MCF 10A (cell line): ENCODE results near the gene CSN1S1. TPM values are rescaled to one million over a fixed set of nuclear protein-coding genes. Genes with fewer than 3 reads are reported as not detected.
A peak's percentile ranks its signal among the peaks of the same experiment; 100 is the strongest.

Experiments used
- BruUV-seq: library from RNA; stranded (reverse); fragments of 400-500 nt; replicated peaks from 2 replicates; lab custom pipeline; 2021; lab: Mats Ljungman, UMichigan
- CTCF ChIA-PET: fragments of 300-600 bp; sonication (Branson Sonifier 250); formaldehyde crosslinking; extraction: SDS; loops from one replicate; lab custom pipeline; 2021; ENCODE audit warnings: antibody characterized with exemption, inconsistent platforms; lab: Yijun Ruan, JAX
- POLR2A ChIA-PET: fragments of 300-600, 350-650 bp; sonication (Branson Sonifier 250); formaldehyde crosslinking; extraction: SDS; loops from one replicate; lab custom pipeline; 2020; ENCODE audit warnings: antibody characterized with exemption, inconsistent platforms; lab: Yijun Ruan, JAX
- DNase-seq: peaks from one replicate; pipeline ENCODE4 v3.0.0-alpha.2; 2018; ENCODE audit not compliant: unreplicated experiment
- H3K27ac Mint-ChIP-seq: one replicate; pipeline ENCODE4 v1.8.0; 2022; ENCODE audit warnings: mild to moderate bottlenecking, low read depth, mixed read lengths; ENCODE audit not compliant: unreplicated experiment
- H3K27me3 Mint-ChIP-seq: one replicate; pipeline ENCODE4 v1.8.0; 2022; ENCODE audit warnings: mixed read lengths; ENCODE audit not compliant: insufficient read depth, unreplicated experiment
- H3K36me3 Mint-ChIP-seq: one replicate; pipeline ENCODE4 v1.8.0; 2022; ENCODE audit warnings: mild to moderate bottlenecking, moderate library complexity, mixed read lengths; ENCODE audit not compliant: insufficient read depth, unreplicated experiment
- H3K4me1 Mint-ChIP-seq: one replicate; pipeline ENCODE4 v1.8.0; 2022; ENCODE audit warnings: mixed read lengths; ENCODE audit not compliant: insufficient read depth, unreplicated experiment
- H3K4me3 Mint-ChIP-seq: one replicate; pipeline ENCODE4 v1.8.0; 2022; ENCODE audit warnings: mild to moderate bottlenecking, moderate library complexity, mixed read lengths; ENCODE audit not compliant: unreplicated experiment
- H3K9me3 Mint-ChIP-seq: one replicate; pipeline ENCODE4 v1.8.0; 2022; ENCODE audit warnings: mixed read lengths; ENCODE audit not compliant: unreplicated experiment
- CTCF ChIP-seq: fragments of 200-600 bp; IDR thresholded peaks from one replicate; pipeline ENCODE4 v1.8.0; 2022; ENCODE audit warnings: antibody characterized with exemption, mild to moderate bottlenecking; ENCODE audit not compliant: unreplicated experiment
- intact Hi-C: fragments of 100-400 bp; cut with micrococcal nuclease; formaldehyde crosslinking; loops from 2 replicates; pipeline ENCODE4 v1.14.1; 2022
- total RNA-seq: library from RNA; stranded (reverse); gene quantifications from 2 replicates; pipeline ENCODE4 v1.2.3, GENCODE V29; 2022

The CSN1S1 gene
- total RNA-seq, 1 experiment from 2014 or later = not detected

GRCh38 chr4:69934150-69934549, 3.3 kb downstream of the CSN1S1 start:
- POLR2A ChIA-PET = no interaction called here

GRCh38 chr4:69936566-69936965, 5.7 kb downstream of the CSN1S1 start:
- peak; percentile 4 for DNase-seq
- ChIA-PET POLR2A (no interaction called here), CTCF (no interaction called here)
- BruUV-seq = no TSS peak
- peaks cover 73% of the 10 kb centered on the region for H3K27me3 Mint-ChIP-seq
- no peak for TF ChIP-seq CTCF
- H3K27ac Mint-ChIP-seq = no peak overlapping the region
- intact Hi-C loops = no loop called here
- no peaks in the 10 kb centered on the region for H3K36me3 Mint-ChIP-seq
- H3K4me1 Mint-ChIP-seq = no peaks in the 10 kb centered on the region
- H3K9me3 Mint-ChIP-seq = no peaks in the 10 kb centered on the region
- no peak overlapping the region for H3K4me3 Mint-ChIP-seq

More at GRCh38 chr4:69934150-69934549, 3.3 kb downstream of the CSN1S1 start:
- no peak for DNase-seq
- Mint-ChIP-seq H3K4me3 (no peak overlapping the region), H3K27me3 (peaks cover 69% of the 10 kb centered on the region), H3K4me1 (no peaks in the 10 kb centered on the region), H3K9me3 (no peaks in the 10 kb centered on the region), H3K36me3 (no peaks in the 10 kb centered on the region), H3K27ac (no peak overlapping the region)
- TF ChIP-seq CTCF = no peak
- BruUV-seq = no TSS peak
- intact Hi-C loops = no loop called here
- CTCF ChIA-PET = no interaction called here

DNA sequence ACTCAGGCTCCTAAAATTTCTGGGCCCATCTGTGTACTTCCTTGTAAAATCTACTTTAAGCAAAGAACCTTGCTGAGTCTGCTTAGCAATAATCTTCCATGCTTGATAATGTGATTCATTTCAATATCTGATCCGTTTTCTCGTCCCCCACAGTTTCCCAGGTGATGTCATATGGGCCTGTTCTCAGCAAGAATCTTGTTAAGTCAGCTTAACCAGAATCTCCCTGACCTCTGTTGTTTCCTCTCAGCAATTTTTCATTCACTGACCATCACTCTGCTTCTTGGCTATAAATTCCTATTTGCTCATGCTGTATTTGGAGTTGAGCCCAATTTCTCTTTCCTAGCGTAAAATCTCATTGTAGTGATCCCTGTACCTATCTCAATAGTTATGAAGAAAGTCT, 20.7 kb downstream of the CSN1S1 start:
- DNase-seq = no peak
- Mint-ChIP-seq H3K4me3 (no peak overlapping the region), H3K27ac (no peak overlapping the region), H3K4me1 (no peaks in the 10 kb centered on the region), H3K9me3 (no peaks in the 10 kb centered on the region), H3K36me3 (no peaks in the 10 kb centered on the region), H3K27me3 (peaks cover 60% of the 10 kb centered on the region)
- TF ChIP-seq CTCF = no peak
- CTCF ChIA-PET = no interaction called here
- intact Hi-C loops = no loop called here
- no TSS peak for BruUV-seq
- POLR2A ChIA-PET = no interaction called here

GRCh38 chr4:69957209-69957608, 26.3 kb downstream of the CSN1S1 start:
- CTCF ChIA-PET = no interaction called here
- POLR2A ChIA-PET = interaction anchor here (0.6 kb wide), 1 partner anchor 25 kb away, joined by 4 read pairs; no protein-coding TSS in a partner anchor
- Mint-ChIP-seq H3K4me3 (no peak overlapping the region), H3K4me1 (no peaks in the 10 kb centered on the region), H3K27me3 (peaks cover 41% of the 10 kb centered on the region), H3K9me3 (no peaks in the 10 kb centered on the region), H3K36me3 (no peaks in the 10 kb centered on the region), H3K27ac (no peak overlapping the region)
- TF ChIP-seq CTCF = no peak
- intact Hi-C loops = no loop called here
- no peak for DNase-seq
- BruUV-seq = no TSS peak
